ENCODE data around the gene CNTLN.
A peak's percentile ranks its signal among the peaks of the same experiment; 100 is the strongest.
"Not testable (repeated sequence)": the region's sequence is repeated elsewhere in the genome, so short reads cannot be mapped to it uniquely, and the experiment has no call there.

CNTLN gene

DNA sequence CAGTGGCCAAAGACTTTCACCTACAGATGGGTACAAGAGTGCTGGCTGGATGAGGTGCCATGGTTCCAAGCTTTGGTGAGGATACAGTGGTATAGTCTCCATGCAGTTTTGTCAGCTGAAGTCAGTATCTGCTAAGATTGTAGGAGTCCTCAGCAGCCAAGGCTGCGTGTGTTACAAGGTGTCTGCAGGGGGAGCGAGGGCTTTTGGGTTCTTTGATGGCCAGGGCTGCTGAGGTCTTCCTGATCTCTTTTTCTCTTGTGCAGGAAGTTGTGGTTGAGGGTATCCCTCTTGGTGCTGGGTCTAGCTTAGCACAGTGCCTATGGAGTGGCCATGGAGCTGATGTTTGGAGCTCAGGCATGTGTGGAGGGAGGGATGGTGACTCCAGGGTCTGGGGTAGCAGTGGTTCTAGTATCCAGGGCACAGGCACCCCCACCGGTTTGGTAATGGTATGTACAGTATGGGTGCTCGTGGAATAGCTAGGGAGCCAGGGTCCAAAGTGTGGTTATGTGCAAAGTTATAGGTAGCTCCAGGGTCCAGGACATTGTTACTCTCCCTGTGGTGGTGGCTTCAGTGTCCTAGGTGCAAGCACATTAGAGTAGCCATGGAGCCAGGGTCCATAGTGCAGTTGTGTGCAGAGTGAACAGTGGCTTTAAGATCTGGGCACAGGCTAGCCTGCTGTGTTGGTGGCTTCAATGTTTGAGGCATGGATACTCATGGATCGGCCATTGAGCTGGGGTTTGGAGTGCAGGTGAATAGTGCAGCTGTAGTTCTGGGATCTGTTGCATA lies 36.7 kb downstream of the CNTLN start:
- DNase-seq (ENCODE audit: low read depth), result no peak

DNA sequence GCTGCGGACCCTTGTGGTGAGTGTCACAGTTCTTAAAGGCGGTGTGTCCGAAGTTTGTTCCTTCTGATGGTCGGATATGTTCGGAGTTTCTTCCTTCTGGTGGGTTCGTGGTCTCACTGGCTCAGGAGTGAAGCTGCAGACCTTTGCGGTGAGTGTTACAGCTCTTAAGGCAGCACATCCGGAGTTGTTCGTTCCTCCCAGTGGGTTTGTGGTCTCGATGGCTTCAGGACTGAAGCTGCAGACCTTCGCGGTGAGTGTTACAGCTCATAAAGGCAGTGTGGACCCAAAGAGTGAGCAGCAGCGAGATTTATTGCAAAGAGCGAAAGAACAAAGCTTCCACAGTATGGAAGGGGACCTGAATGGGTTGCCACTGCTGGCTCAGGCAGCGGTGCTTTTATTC lies 42.7 kb downstream of the CNTLN start:
- DNase-seq (ENCODE audit: low read depth), result not testable (repeated sequence)

DNA sequence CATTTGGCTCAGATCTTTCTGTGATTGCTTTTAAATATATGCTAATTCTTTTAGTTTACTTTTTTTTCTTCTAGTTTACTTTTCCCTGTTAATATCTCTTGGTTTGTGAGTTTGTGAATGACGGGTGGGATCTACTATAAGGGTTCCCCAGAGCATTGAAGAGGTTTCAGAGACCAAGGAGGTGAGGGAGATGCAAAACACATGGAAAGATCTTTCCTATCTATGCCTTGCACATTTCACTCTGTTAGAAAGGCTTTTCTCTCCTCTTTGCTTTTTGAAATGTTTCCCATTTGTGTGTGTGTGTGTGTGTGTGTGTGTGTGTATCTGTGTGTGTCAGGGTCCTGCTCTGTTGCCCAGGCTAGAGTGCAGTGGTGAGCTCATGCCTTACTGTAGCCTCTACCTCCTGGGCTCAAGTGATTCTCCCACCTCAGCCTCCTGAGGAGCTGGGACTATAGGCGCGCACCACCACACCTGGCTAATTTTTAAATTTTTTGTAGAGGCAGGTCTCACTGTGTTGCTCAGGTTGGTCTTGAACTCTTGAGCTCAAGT lies 50.7 kb downstream of the CNTLN start:
- DNase-seq (ENCODE audit: low read depth), result no peak

DNA sequence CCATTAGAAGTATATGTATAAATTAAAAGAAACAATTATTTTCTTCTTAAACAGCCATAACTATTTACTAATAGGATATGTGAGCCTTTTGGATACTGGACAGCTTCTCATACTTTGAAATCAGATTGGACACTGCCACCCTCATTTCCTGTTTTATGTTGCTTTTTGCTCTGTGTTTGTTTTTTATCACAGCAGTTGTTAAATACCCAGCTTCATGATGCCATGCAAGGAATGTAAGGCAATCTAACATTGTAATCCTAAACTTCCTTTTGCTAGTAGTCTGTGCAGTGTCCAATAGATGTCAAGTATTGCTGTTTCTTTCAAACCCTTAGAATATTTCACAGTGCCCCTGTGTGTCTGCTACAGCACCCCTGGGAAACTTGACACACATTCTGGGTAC lies 56.2 kb downstream of the CNTLN start:
- peak; percentile 13 for DNase-seq (ENCODE audit: low read depth)

DNA sequence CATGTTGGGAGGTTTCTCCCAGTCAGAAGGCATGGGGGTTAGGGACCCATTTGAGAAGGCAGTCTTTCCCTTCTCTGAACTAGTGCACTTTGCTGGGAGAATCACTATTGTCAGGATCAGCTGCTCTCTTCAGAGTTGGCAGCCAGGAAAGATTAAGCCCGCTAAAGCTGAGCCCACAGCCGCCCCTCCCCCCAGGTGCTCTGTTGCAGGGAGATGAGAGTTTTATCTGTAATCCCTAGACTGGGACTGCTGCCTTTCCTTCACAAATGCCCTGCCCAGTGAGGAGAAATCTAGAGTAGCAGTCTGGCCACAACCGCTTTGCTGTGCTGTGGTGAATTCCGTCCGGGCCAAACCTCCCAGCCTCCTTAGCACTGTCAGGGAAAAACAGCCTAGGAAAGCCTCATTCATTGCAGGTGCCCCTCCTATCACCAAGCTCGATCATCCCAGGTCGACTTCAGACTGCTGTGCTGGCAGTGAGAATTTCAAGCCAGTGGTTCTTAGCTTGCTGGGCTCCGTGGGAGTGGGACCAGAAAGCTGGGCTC lies 69.8 kb downstream of the CNTLN start:
- DNase-seq (ENCODE audit: low read depth), result no peak

DNA sequence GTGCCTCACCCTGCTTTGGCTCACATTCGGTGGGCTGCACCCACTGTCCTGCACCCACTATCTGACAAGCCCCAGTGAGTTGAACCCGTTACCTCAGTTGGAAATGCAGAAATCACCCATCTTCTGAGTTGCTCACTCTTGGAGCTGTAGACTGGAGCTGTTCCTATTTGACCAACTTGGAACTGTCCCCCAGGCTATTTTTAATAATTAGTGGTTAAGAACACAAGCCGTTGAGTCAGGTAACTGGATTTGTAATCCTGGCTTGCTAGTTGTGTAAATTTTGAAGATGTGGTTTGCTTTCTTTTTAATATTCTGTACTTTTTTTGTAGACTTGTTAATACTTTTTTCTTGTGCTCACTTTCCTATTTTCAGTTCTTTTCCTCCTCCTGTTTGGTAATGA lies 81.2 kb downstream of the CNTLN start:
- DNase-seq (ENCODE audit: low read depth), result no peak

DNA sequence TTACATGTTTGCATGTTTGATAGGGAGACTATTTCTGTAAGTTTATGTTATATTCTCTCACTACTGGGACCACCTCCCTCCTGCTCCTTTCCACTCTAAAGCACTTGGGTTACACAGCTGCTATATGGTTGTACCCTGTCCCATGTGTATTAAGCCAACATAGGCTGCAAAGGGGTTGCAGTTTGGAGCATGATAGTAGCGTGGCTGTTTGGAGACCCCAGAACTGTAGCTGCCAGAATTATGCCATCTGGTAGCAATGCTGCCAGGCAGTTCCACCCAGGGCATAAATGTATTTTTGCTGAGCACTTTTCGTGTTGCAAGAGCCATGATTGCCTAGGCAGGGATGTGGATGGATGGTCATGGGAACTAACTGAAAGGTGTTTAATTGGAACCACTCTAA lies 81.8 kb downstream of the CNTLN start:
- DNase-seq (ENCODE audit: low read depth), result no peak

DNA sequence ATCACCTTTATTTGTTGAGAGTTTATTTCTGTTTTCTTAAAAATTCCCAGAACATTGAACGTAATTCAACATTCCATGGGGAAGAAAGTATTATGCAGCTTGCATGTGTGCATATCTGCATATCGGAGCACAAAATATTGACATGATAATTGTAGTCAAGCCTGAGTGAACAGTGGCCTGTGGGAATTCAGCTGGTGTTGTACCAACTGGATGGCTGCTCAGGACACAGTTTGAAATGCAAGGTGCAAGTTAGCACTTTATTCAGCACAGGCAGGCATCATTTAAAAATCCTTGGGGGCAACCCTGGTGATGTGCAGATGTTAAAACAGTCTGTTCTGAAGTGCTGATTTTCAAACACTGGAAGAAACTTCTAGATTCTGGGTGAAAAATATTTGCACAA lies 82.4 kb downstream of the CNTLN start:
- DNase-seq (ENCODE audit: low read depth), result no peak

DNA sequence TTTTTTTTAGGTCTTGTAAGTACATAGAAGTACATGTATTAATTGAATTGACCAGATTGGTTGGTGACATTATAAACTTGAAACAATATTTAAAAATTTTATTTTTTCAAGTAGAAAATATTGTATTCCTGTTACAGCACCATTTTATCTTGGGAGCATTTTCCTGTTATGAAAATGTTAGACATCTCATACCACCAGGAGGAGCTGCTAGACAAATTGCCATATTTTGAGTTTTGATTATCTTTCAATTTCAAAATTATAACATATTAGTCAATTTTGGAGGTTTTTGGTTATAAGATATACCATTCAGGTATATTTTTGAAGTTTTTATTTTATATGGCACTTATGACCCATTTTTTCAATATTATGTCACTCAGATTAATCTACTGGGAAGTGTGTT lies 84.4 kb downstream of the CNTLN start:
- DNase-seq (ENCODE audit: low read depth), result no peak

DNA sequence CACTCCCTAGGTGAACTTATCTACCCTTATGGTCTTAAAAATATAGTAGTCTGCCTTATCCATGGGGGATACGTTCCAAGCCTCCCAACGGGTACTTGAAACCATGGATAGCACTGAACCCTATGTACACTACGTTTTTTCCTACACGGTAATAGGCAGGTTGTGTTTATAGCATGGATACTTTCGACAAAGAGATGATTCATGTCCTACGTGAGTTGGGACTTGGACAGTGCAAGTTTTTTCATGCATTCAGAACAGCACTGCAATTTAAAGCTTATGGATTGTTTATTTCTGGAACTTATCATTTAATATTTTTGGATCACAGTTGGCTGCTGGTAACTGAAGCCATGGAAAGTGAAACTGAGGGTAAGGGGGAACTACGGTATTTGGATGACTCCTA lies 88.1 kb downstream of the CNTLN start:
- DNase-seq (ENCODE audit: low read depth), result no peak

DNA sequence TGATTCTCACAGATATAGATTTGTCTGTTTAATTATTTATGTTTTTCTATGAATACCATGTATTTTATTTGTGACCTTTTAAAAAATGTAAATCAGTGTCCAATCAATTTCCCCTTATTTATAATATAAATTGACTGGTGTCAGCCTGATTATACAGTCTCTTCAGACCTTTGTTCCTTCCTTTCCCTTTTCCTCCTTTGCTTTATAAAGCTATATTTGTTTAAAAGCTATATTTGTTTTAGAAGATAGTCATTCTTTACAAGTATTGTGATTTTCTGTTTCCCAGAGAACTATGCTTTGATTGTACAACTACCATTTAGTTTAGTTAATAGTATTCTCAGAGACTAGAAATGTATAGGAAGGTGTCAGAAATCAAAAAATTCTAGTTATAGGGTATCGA lies 90.6 kb downstream of the CNTLN start:
- no peak for DNase-seq (ENCODE audit: low read depth)

DNA sequence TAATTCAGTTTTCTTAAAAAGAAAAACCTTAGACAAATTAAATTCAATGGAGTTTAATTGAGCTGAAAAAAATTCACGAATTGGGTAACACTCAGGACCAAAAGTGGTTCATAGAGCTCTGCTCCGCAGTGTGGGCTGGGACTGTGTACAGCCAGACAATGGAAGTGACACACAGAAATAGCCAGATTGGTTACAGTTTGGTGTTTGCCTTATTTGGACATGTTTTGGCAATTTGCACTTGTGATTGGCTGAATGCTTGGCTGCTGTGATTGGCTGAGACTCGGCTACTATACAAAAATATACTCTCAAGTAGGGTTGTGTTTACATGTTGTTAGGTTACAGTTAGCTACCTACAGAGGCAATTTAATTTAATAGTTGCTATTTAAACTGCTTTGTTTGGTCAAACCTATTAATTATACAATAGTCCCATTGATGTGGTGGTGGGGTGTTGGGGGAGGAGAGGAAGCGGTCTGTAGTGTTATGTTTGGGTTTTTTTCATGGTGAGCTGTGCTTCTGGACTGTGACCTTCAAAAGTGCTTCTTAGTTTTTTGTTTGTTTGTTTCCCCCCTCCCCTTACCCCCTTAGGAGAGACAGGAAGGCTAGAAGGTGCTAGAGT lies 95.2 kb downstream of the CNTLN start:
- no peak for DNase-seq (ENCODE audit: low read depth)

DNA sequence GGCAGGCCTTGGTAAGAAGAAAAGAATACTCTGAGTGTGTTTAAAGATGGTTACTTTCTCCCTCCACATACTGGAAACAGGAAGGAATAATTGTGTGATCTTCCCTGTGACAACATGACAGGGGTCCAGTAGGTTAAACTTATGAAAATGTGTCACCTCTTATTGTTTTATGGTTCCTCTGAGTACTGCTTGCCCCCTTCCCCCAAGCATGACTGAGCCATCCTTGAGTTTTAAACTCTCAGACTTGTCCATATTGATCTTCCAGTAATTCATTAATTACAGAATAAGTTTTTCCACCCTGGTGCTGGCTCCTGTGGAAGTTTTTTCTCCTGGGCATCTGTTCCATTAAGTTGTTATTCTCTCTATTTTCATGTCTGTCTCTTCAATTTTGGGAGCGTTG lies 95.8 kb downstream of the CNTLN start:
- no peak for DNase-seq (ENCODE audit: low read depth)

DNA sequence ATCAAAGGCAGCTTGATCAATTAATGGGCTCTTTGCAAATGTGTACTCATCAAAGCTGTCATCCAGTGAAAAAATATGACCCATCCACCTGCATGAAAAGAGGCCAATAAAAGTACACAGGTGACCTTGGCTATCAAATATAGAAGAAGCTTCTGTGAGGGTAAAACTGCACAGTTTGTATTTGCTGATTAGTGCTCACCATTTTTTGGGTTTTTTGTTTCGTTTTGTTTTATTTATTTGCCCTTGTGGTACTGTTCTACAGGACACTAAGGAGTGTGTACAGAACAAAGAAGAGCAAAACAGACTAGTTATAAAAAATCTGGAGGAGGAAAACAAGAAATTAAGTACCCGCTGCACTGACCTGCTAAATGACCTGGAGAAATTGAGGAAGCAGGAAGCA lies 101.3 kb downstream of the CNTLN start:
- no peak for DNase-seq (ENCODE audit: low read depth)

DNA sequence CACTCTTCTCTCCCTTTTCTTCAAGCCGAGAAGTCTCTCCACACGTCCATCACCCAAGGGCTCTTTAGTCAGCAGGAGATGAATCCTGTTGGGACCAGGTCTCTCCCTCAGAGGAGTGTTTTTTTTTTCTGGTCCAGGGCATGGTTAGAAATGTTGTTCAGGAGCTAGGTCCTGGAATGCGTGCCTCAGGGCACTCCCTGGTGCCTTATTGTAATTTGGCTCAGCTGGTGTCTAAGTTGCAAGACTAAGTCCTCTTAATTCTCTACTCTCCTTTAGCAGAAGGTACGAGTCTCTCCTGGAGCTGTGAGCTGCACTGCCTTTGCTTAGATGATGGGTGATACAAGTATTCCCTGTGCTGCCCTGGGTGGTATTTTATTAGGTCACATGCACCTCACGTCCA lies 111.9 kb downstream of the CNTLN start:
- no peak for DNase-seq (ENCODE audit: low read depth)

DNA sequence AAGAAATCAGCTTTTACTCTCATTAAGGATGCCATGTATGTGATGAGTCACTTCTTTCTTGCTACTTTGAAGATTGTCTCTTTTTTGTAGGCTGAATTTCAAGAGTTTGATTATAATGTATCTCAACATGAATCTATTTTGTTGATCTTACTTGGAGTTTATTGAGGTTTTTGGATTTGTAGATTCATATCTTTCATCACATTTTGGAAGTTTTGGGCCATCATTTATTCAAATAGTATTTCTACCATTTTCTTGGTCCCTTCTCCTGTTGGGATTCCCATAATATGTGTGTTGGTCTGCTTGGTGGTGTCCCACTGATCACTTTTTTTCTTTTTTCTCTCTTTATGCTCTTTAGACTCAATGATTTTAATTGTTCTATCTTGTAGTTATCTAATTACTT lies 116.3 kb downstream of the CNTLN start:
- DNase-seq (ENCODE audit: low read depth), result no peak

DNA sequence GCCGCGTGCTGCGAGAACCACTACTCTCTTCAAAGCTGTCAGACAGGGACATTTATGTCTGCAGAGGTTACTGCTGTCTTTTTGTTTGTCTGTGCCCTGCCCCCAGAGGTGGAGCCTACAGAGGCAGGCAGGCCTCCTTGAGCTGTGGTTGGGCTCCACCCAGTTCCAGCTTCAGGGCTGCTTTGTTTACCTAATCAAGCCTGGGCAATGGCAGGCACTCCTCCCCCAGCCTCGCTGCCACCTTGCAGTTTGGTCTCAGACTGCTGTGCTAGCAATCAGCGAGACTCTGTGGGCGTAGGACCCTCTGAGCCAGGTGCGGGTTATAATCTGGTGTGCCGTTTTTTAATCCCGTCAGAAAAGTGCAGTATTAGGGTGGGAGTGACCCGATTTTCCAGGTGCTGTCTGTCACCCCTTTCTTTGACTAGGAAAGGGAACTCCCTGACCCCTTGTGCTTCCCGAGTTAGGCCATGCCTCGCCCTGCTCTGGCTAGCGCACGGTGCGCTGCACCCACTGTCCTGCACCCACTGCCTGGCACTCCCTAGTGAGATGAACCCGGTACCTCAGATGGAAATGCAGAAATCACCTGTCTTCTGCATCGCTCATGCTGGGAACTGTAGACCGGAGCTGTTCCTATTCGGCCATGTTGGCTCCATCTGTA lies 133.8 kb downstream of the CNTLN start:
- DNase-seq (ENCODE audit: low read depth), result not testable (repeated sequence)

DNA sequence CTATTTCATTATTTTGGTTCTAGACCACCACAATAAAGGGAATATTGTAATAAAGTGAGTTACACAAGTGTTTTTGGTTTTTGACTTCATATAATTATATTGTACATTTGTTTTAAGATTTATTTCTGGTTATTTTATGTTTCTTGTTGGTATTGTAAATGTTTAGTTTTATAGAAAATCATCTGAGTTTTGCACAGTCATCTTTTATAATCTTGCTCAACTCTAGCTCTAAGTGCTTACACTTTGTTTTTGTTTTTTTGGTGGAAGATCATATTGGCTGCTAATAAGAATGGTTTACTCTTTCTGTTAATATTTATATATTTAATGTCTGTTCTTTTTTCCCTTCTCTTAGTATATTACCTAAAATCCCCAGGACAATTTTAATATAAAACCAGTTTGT lies 135.0 kb downstream of the CNTLN start:
- no peak for DNase-seq (ENCODE audit: low read depth)

DNA sequence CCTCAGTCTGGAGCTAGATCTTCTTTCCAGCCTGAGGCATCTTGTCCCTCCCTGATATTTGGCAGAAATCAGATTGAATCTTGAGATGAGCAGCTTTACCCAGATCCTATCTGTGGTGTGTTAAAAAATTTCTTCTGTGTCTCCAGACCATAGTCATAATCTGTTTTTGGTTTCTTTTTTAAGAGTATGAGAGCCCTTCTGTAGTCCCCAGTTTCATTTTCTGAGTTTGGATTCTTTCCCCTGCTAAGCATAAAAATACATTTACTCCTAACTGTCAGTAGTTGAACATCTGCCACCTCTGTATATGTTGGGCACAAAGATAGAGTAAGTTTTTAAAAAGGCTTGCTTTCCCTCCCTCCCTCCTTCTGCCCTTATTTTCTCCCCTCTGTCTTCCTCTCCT lies 137.7 kb downstream of the CNTLN start:
- DNase-seq (ENCODE audit: low read depth), result no peak

DNA sequence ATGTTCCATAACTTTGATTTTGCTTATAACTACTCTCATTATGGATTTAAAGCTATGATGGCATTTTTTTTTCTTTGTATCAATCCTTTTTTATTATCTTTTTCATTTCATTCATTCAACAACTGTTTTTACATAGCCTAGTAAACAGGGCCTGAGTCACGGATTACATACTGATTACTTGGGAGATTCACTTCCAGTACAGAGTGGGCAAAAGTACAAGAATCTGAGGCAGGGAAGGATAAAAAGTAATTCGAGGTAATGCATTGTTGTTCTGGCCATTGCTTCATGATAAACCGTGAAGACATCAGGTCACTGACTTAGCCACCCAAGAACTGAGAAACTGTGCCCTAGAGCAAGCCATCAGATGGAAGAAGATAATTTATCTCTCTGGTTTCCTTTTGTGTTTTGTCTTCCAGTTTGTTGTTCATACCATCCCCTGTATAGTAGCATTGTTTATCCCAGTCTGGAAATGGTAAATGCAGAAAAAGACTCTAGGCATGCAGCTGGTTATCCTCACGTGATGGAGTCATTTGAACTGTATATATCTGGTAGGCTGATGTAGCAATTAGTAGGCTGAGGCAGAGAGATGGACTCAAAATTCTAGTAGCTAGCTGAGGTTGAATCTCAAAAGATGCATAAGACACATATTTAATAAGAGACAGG lies 145.6 kb downstream of the CNTLN start:
- DNase-seq (ENCODE audit: low read depth), result peak; percentile 15

DNA sequence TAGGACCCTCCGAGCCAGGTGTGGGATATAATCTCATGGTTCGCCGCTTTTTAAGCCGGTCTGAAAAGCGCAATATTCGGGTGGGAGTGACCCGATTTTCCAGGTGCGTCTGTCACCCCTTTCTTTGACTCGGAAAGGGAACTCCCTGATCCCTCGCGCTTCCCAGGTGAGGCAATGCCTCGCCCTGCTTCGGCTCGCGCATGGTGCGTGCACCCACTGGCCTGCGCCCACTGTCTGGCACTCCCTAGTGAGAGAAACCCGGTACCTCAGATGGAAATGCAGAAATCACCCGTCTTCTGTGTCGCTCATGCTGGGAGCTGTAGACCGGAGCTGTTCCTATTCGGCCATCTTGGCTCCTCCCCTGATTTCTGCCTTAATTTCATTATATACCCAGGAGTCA lies 155.8 kb downstream of the CNTLN start:
- DNase-seq (ENCODE audit: low read depth), result not testable (repeated sequence)

DNA sequence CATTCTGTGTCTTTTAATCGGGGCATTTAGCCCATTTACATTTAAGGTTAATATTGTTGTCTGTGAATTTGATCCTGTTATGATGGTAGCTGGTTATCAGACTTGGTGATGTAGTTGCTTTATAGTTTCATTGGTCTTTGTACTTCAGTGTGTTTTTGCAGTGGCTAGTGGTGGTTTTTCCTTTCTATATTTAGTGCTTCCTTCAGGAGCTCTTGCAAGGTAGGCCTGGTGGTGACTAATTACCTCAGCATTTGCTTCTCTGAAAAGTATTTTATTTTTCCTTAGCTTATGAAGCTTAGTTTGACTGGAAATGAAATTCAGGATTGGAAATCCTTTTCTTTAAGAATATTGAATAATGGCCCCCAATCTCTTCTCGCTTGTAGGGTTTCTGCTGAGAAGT lies 156.9 kb downstream of the CNTLN start:
- DNase-seq (ENCODE audit: low read depth), result peak; percentile 2
